GM03348 (cell line): ENCODE measurements around the gene ACRV1.
A peak's percentile ranks its signal among the peaks of the same experiment; 100 is the strongest.

Experiments
- DNase-seq: peaks from one replicate; pipeline ENCODE4 v3.0.0; 2012; ENCODE audit warnings: low spot score

The ACRV1 gene

GRCh38 chr11:125649465-125650166 lies 31.0 kb downstream of the ACRV1 start:
- no peak for DNase-seq

- DNase-seq, result no peak
These were observed 34.8 kb downstream of the ACRV1 start for GRCh38 chr11:125645871-125646270.

- no peak for DNase-seq
These were observed 42.3 kb downstream of the ACRV1 start for GRCh38 chr11:125638315-125638714.

GRCh38 chr11:125637840-125638239 lies 42.8 kb downstream of the ACRV1 start:
- no peak for DNase-seq

- DNase-seq, result no peak
These were observed 53.3 kb downstream of the ACRV1 start for GRCh38 chr11:125627236-125627910.

GRCh38 chr11:125626288-125626950 lies 54.2 kb downstream of the ACRV1 start:
- DNase-seq, result no peak

GRCh38 chr11:125625630-125626287 lies 54.9 kb downstream of the ACRV1 start:
- DNase-seq, result peak; percentile 91

GRCh38 chr11:125625225-125625629 lies 55.4 kb downstream of the ACRV1 start:
- DNase-seq, result no peak

GRCh38 chr11:125624756-125625213 lies 55.9 kb downstream of the ACRV1 start, which contains the start of gene CHEK1:
Gene CHEK1, plus strand, starts transcription at chr11:125625163. Its CDS starts 1,606 bp downstream, at chr11:125626769.
- no peak for DNase-seq

- no peak for DNase-seq
These were observed 57.6 kb downstream of the ACRV1 start for GRCh38 chr11:125623064-125623463.

GRCh38 chr11:125621995-125622394 lies 58.7 kb downstream of the ACRV1 start:
- peak; percentile 40 for DNase-seq
